ENCODE results near the gene LMBR1L.
A peak's percentile ranks its signal among the peaks of the same experiment; 100 is the strongest.
"Not testable (repeated sequence)": the region's sequence is repeated elsewhere in the genome, so short reads cannot be mapped to it uniquely, and the experiment has no call there.

Gene LMBR1L

DNA sequence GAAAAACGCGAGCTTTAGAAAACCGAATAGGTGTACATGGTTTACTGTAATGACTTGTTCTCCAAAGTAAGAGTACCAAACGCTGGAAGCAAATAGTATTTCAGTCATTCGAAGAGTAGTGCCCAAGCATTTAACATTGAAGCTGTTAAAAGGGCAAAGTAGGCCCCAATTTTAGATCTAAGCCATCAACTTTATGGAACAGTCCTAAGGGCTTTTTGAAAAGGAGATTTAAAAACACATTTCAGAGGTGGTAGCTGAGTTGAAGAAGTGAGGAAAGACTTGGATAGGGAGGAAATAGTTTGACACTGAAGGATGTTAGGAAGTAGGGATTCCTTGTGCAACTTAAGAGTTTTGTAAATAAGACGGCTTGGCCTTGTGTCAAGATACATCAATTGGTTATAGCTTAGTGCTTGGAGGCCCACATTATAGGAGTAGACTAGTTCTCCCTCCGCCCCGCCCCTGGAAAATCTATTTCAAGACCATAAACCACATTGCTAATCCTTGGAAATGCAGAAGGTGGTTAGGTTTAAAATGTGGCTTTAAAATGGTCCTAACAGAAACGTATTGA is 21.3 kb upstream of the LMBR1L start:
- peaks cover 5% of the 10 kb centered on the region for H3K27me3 ChIP-seq (ENCODE audit: control insufficient read depth, insufficient read depth, low read length)
- peaks cover 29% of the 10 kb centered on the region for H3K36me3 ChIP-seq (ENCODE audit: control insufficient read depth, low read depth, low read length)
- peak overlapping the region; percentile 67 for H3K4me3 ChIP-seq (ENCODE audit: low read length)
- no peaks in the 10 kb centered on the region for H3K9me3 ChIP-seq (ENCODE audit: control insufficient read depth, low read depth, low read length)
- peak overlapping the region; percentile 29 for H3K9ac ChIP-seq (ENCODE audit: low read length)
- H3K27ac ChIP-seq (ENCODE audit: low read length) = no peak overlapping the region
- peaks cover 6% of the 10 kb centered on the region for H3K4me1 ChIP-seq (ENCODE audit: control insufficient read depth, low read depth, low read length)

DNA sequence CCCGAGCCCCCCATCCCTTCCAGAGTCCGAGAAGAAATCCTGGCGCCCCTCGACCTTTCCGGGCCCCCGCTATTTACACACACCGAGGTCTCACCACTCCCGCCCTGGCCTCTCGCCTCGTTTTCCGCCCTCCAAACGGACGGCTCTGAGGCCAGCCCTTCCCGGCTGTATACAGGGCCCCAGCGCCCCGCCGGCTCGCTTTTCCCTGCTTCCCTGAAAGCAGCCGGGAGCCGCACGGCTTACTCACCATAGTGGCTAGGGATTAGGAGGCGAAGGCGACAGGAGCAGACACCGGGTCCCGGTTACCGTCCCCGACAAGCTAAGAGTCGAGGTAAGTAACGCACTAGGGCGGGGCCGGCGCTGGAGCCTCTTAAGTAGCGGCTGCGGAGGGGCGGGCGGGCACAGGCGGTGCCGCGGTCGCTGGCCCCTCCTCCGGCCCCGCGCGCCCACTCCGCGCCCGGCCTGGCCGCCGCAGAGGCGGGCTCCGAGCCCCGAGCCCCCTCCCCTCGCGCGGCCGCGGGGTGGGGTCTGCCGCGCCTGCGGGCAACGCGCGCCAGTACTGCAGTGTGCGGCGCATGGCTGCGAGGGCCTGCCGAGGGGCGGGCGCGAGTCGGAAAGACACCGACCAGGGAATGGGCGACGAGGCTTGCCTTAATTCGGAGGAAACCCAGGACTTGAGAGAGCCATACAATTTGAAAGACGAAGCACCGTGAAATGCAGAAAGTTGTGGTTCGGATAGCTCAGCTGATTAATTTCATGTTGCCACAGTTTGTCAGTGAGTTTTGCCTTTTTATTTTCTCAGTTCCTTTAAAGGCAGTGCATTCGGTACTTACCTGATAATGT is 20.6 kb upstream of the LMBR1L start, which contains the start of gene TUBA1B:
TUBA1B (minus strand) TSS at position 345 of the 843 bp plus-strand sequence; CDS start at position 250, 95 bp downstream.
- Histone ChIP-seq H3K4me1 (ENCODE audit: control insufficient read depth, low read depth, low read length) (peaks cover 6% of the 10 kb centered on the region), H3K27me3 (ENCODE audit: control insufficient read depth, insufficient read depth, low read length) (peaks cover 5% of the 10 kb centered on the region), H3K27ac (ENCODE audit: low read length) (peak within 1 kb of the TSS; percentile 97), H3K4me3 (ENCODE audit: low read length) (peak within 1 kb of the TSS; percentile 99), H3K9ac (ENCODE audit: low read length) (peak within 1 kb of the TSS; percentile 100), H3K9me3 (ENCODE audit: control insufficient read depth, low read depth, low read length) (no peaks in the 10 kb centered on the region), H3K36me3 (ENCODE audit: control insufficient read depth, low read depth, low read length) (peaks cover 31% of the 10 kb centered on the region)

DNA sequence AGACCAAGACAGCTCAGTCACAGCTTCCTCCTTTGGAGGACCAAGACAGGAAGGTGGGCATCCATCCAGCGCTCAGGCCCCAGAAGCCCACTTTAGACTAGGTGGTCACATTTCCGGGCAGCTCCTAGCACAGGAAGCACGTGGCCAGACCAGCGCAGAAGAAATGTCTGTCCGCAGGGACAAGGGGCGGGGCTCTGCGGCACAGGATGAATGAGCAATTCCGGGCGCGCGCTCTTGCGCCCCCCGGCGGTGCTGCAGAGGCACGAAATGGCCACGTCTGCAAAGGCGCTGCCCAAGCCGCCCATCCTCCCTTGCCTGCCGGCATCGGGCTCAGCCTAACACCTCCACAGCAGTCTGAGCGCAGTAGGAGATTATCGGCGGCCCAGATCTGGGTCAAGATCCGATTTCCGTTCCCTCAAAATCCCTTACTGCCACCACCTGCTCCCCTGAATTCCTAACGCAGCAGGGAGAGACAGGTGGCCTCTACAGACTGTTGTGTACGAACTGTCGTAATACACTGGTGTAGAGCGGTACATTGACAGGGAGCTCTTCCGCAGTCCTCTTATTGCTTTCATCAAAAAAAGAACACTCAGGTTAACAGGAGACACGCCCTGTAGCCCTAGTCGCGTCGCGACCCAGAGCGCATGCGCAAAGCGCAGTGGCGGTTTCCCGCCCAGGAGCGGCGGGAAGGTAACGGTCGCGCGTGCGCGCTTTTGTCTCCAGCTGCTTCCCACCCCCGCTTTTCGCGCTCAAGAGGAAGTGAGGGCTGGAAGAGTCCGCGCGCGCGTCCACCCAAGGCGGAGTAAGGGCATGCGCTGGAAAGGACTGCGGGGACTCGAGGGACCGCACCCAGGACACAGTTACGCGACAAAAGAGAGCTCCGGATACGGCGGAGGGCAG is 19.8 kb upstream of the LMBR1L start:
- Histone ChIP-seq H3K4me1 (ENCODE audit: control insufficient read depth, low read depth, low read length) (peaks cover 6% of the 10 kb centered on the region), H3K9ac (ENCODE audit: low read length) (peak overlapping the region; percentile 100), H3K4me3 (ENCODE audit: low read length) (peak overlapping the region; percentile 99), H3K27me3 (ENCODE audit: control insufficient read depth, insufficient read depth, low read length) (peaks cover 5% of the 10 kb centered on the region), H3K27ac (ENCODE audit: low read length) (peak overlapping the region; percentile 97), H3K9me3 (ENCODE audit: control insufficient read depth, low read depth, low read length) (no peaks in the 10 kb centered on the region), H3K36me3 (ENCODE audit: control insufficient read depth, low read depth, low read length) (peaks cover 31% of the 10 kb centered on the region)

DNA sequence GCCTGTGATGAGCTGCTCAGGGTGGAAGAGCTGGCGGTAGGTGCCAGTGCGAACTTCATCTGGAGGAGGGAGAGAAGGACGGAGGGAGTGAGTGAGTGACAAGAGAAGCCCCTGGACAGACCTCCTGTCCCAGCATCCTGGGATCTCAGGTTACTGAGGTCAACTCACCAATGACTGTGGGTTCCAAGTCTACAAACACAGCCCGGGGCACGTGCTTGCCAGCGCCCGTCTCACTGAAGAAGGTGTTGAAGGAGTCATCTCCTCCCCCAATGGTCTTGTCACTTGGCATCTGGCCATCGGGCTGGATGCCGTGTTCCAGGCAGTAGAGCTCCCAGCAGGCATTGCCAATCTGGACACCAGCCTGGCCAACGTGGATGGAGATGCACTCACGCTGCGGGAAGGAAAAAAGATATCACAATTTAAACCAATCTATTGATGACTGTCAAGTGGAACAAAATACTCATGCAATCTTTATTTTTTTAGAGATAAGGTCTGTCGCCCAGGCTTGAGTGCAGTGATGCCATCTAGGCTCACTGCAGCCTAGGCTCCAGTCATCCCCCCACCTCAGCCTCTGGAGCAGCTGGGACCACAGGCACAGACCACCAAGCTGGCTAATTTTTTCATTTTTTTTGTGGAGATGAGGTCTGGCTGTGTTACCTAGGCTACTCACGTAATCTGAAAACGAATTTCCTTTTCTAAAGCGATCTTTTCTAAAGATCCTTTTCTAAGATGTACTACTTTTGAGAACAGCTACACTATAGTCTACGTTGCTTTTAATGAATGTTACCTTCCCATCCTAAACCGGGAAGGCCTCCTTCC is 18.9 kb upstream of the LMBR1L start:
- Histone ChIP-seq H3K4me1 (ENCODE audit: control insufficient read depth, low read depth, low read length) (peaks cover 6% of the 10 kb centered on the region), H3K4me3 (ENCODE audit: low read length) (peak overlapping the region; percentile 99), H3K27ac (ENCODE audit: low read length) (peak overlapping the region; percentile 87), H3K27me3 (ENCODE audit: control insufficient read depth, insufficient read depth, low read length) (peaks cover 5% of the 10 kb centered on the region), H3K9ac (ENCODE audit: low read length) (peak overlapping the region; percentile 100), H3K36me3 (ENCODE audit: control insufficient read depth, low read depth, low read length) (peaks cover 31% of the 10 kb centered on the region), H3K9me3 (ENCODE audit: control insufficient read depth, low read depth, low read length) (no peaks in the 10 kb centered on the region)

DNA sequence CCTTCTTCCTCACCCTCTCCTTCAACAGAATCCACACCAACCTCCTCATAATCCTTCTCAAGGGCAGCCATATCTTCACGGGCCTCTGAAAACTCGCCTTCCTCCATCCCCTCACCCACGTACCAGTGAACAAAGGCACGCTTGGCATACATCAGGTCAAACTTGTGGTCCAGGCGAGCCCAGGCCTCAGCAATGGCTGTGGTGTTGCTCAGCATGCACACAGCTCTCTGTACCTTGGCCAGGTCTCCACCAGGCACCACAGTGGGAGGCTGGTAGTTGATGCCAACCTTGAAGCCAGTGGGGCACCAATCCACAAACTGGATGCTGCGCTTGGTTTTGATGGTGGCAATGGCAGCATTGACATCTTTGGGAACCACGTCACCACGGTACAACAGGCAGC is 17.3 kb upstream of the LMBR1L start:
- H3K9me3 ChIP-seq (ENCODE audit: control insufficient read depth, low read depth, low read length); H3K9ac ChIP-seq (ENCODE audit: low read length); H3K27ac ChIP-seq (ENCODE audit: low read length); H3K4me3 ChIP-seq (ENCODE audit: low read length); H3K4me1 ChIP-seq (ENCODE audit: control insufficient read depth, low read depth, low read length); H3K27me3 ChIP-seq (ENCODE audit: control insufficient read depth, insufficient read depth, low read length): not testable (repeated sequence)
- peaks cover 31% of the 10 kb centered on the region for H3K36me3 ChIP-seq (ENCODE audit: control insufficient read depth, low read depth, low read length)

DNA sequence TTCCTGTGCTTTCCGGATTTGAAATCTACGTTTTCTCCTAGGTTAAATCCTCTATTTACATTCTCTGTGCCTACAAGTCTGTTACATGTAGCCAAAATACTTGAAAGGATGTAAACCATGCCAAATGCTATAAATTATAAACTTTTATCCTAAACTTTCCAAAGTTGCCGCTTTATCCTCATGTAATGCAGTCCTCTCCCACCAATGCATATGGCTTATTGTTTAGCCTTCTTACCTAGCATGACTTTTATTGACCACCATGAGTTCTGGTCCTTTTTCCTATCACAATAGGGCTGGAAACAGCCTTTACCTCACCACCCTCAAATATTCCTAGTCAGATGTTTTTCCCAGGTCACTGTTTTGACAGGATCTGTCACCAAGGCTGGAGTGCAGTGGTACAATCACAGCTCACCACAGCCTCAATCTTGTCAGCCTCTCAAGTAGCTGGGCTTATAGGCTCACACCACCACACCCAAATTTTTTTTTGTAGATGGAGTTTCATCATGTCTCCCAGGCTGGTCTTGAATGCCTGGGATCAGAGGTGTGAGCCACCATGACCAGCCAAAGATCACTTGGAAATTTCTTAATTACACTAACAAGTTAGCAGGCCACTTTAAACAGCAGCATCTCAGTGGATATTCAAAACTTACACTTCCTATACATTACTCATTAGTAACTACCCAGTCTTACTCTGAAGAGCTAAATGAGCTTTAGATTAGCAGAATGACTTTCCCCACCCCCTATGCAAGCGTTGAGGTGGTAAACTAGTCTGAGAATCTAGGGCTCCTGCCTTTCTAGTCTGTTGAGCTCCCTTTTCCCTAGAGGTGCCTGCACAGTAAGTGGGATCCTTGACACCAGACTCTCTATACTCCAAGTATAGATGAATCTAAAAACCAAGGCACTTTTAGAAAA is 16.5 kb upstream of the LMBR1L start:
- Histone ChIP-seq H3K36me3 (ENCODE audit: control insufficient read depth, low read depth, low read length) (peaks cover 31% of the 10 kb centered on the region), H3K27ac (ENCODE audit: low read length) (no peak overlapping the region), H3K4me3 (ENCODE audit: low read length) (no peak overlapping the region), H3K9ac (ENCODE audit: low read length) (no peak overlapping the region), H3K27me3 (ENCODE audit: control insufficient read depth, insufficient read depth, low read length) (peaks cover under 1% of the 10 kb centered on the region), H3K9me3 (ENCODE audit: control insufficient read depth, low read depth, low read length) (no peaks in the 10 kb centered on the region), H3K4me1 (ENCODE audit: control insufficient read depth, low read depth, low read length) (peaks cover 6% of the 10 kb centered on the region)

DNA sequence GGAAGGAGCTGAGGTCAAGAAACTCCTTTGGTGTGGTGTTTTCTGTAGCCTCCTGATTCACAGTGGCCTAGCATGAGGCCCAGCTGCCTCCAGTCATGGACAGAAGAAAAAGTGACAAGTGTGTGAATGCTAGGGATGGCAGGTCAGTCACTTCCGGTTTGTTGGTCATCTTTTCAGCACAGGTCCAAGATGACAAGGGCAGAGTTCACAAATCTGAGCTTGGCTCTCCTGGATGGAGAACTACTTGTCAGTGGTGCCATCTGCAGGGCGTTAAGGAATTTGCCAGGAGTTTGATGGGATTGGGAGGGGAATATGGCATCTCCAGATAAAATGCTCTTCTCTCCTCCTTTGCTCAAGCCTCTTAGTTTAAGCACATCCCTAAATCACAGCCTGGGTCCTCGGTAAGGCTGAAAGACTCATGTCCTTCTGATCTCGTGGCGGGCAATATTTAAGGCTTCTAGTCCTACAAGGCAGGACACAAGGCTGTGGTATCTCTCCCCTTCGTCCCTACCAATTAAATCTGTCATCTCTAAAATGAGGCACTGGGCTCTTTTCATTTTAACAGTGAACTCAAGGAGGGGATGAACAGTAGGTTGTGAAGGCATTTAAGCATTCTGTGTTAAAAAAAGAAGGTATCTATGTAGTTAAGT is 10.5 kb upstream of the LMBR1L start:
- Histone ChIP-seq H3K36me3 (ENCODE audit: control insufficient read depth, low read depth, low read length) (no peaks in the 10 kb centered on the region), H3K27ac (ENCODE audit: low read length) (no peak overlapping the region), H3K4me1 (ENCODE audit: control insufficient read depth, low read depth, low read length) (no peaks in the 10 kb centered on the region), H3K9ac (ENCODE audit: low read length) (no peak overlapping the region), H3K27me3 (ENCODE audit: control insufficient read depth, insufficient read depth, low read length) (no peaks in the 10 kb centered on the region), H3K9me3 (ENCODE audit: control insufficient read depth, low read depth, low read length) (no peaks in the 10 kb centered on the region), H3K4me3 (ENCODE audit: low read length) (no peak overlapping the region)

DNA sequence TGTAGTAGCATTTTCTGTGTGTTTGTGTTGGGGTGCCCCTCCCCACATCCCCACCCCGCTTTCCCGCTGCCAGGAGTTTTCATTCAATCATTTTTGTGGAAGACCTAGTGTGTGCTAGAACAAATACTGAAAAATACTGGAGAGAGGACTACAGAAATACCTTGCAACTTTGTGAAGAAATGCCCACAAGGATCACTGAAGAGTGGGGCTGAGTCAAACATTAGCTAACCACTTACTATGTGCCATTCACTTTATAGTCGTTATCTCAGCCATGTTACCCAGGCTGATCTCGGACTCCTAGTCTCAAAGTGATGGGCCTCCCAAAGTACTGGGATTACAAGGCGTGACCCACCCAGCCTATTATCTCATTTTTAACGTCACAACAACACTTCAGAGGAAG is 559 bp upstream of the LMBR1L start:
- Histone ChIP-seq H3K27ac (ENCODE audit: low read length) (no peak overlapping the region), H3K4me3 (ENCODE audit: low read length) (peak overlapping the region; percentile 95), H3K9ac (ENCODE audit: low read length) (peak overlapping the region; percentile 84)

DNA sequence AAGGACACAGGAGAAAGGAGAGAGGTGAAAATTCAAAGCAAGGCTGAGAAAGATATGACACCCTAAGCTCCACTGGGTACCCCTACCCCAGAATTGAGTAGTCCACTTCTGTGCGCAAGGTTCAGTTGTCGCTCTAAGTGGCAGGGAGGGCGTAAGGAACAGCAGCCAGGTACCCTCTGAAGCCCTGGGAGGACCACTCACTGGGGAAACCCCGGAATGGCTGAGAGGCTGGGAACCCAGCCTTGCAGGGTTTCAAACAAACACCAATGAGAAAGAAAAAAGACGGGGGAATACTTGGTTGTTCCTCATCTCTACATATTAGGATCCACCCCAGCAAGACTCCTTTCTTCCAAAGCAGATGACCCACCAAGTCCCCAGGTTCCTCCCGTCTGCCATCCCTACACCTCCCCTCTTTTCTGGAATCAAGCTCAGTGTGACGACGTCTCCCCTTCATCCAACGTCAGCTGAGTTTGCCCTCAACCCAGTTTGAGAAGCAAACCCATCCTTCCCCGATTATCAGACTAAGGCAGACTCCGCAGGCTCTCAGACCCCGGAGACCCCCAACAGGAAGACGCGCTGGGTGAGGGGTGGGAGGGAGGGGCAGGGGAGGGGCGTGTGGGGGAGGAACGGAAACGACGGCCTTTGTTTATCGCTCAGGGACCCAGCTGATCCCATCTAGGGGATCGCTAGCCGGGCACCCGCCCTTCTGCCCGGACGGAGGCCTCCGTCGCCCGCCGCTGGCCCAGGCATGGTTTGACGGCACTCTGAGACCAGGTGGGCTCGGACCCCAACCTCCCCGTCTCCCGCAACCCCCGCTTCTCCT is 795 bp downstream of the LMBR1L start:
- no peaks in the 10 kb centered on the region for H3K9me3 ChIP-seq (ENCODE audit: control insufficient read depth, low read depth, low read length)
- H3K36me3 ChIP-seq (ENCODE audit: control insufficient read depth, low read depth, low read length) = peaks cover 5% of the 10 kb centered on the region
- H3K27ac ChIP-seq (ENCODE audit: low read length) = no peak overlapping the region
- peak overlapping the region; percentile 84 for H3K9ac ChIP-seq (ENCODE audit: low read length)
- H3K27me3 ChIP-seq (ENCODE audit: control insufficient read depth, insufficient read depth, low read length) = no peaks in the 10 kb centered on the region
- peak overlapping the region; percentile 95 for H3K4me3 ChIP-seq (ENCODE audit: low read length)
- H3K4me1 ChIP-seq (ENCODE audit: control insufficient read depth, low read depth, low read length) = peaks cover 6% of the 10 kb centered on the region

More for the DNA sequence above, 559 bp upstream of the LMBR1L start:
- Histone ChIP-seq H3K9me3 (ENCODE audit: control insufficient read depth, low read depth, low read length) (no peaks in the 10 kb centered on the region), H3K4me1 (ENCODE audit: control insufficient read depth, low read depth, low read length) (peaks cover 6% of the 10 kb centered on the region), H3K36me3 (ENCODE audit: control insufficient read depth, low read depth, low read length) (no peaks in the 10 kb centered on the region), H3K27me3 (ENCODE audit: control insufficient read depth, insufficient read depth, low read length) (no peaks in the 10 kb centered on the region)

Data from iPS-18a (cell line).